Limb (tissue), 2 donors: ENCODE measurements around the gene KRT36.

Experiments
- DNase-seq, 2 donors: peaks; one replicate each; pipeline ENCODE4 v3.0.0-alpha.2; 2016; ENCODE audit errors: extremely low spot score in 2 of 2

The KRT36 gene

GRCh38 chr17:41504246-41504977 lies 14.7 kb upstream of the KRT36 start:
- no peak for DNase-seq

GRCh38 chr17:41503202-41503601 lies 13.5 kb upstream of the KRT36 start:
- no peak for DNase-seq

GRCh38 chr17:41500131-41500911 lies 10.6 kb upstream of the KRT36 start:
- DNase-seq = no peak

- DNase-seq = no peak
Observed at GRCh38 chr17:41499714-41500113, 10.0 kb upstream of the KRT36 start.

- DNase-seq = no peak
Observed at GRCh38 chr17:41498276-41498675, 8.6 kb upstream of the KRT36 start.

GRCh38 chr17:41496803-41497484 lies 7.2 kb upstream of the KRT36 start:
- peak in 1 of 2 donors; percentile 48 for DNase-seq

- no peak for DNase-seq
Observed at GRCh38 chr17:41494524-41494923, 4.8 kb upstream of the KRT36 start.

- peak; percentile 61 to 74 for DNase-seq
Observed at GRCh38 chr17:41492771-41493170, 3.1 kb upstream of the KRT36 start.

- DNase-seq = no peak
Observed at GRCh38 chr17:41492351-41492750, 2.6 kb upstream of the KRT36 start.

- no peak for DNase-seq
Observed at GRCh38 chr17:41491476-41491875, 1.8 kb upstream of the KRT36 start.

- no peak for DNase-seq
Observed at GRCh38 chr17:41490000-41490990, 585 bp upstream of the KRT36 start.

- no peak for DNase-seq
Observed at GRCh38 chr17:41486809-41487530, 2.7 kb downstream of the KRT36 start.

- DNase-seq = no peak
Observed at GRCh38 chr17:41486316-41486715, 3.4 kb downstream of the KRT36 start.

- no peak for DNase-seq
Observed at GRCh38 chr17:41484920-41485904, 4.5 kb downstream of the KRT36 start.

- DNase-seq = no peak
Observed at GRCh38 chr17:41483991-41484826, 5.5 kb downstream of the KRT36 start.

- DNase-seq = no peak
Observed at GRCh38 chr17:41483531-41483930, 6.2 kb downstream of the KRT36 start.

- DNase-seq = no peak
Observed at GRCh38 chr17:41481036-41481435, 8.7 kb downstream of the KRT36 start, which contains the start of gene KRT35. TSS of gene KRT35 (minus strand) at chr17:41481151. CDS start at chr17:41481097, 54 bp downstream.

- no peak for DNase-seq
Observed at GRCh38 chr17:41480581-41480980, 9.1 kb downstream of the KRT36 start.
